Central memory CD8-positive, alpha-beta T cell (primary cell): ENCODE results near the gene CORO7.

Source experiments
- ATAC-seq: fragments of 150-1000 bp; cut with Tn5 transposase; replicated peaks from 2 replicates; pipeline ENCODE4 v1.10.0; 2022; ENCODE audit warnings: mild to moderate bottlenecking, moderate FRiP score, moderate number of reproducible peaks; ENCODE audit not compliant: poor library complexity, severe bottlenecking; ENCODE audit errors: extremely low read depth
- DNase-seq, 2 donors: peaks; one replicate each; pipeline ENCODE4 v3.0.0; 2021; ENCODE audit warnings: low spot score in 2 of 2
- H3K27ac Mint-ChIP-seq: one replicate; pipeline ENCODE4 v1.8.0; 2022; ENCODE audit warnings: low read depth, mild to moderate bottlenecking, moderate library complexity, mixed read lengths
- H3K27me3 Mint-ChIP-seq: one replicate; pipeline ENCODE4 v1.8.0; 2022; ENCODE audit warnings: mixed read lengths
- H3K36me3 Mint-ChIP-seq: one replicate; pipeline ENCODE4 v1.8.0; 2022; ENCODE audit warnings: mild to moderate bottlenecking, moderate library complexity, mixed read lengths; ENCODE audit not compliant: insufficient read depth
- H3K4me1 Mint-ChIP-seq: one replicate; pipeline ENCODE4 v1.8.0; 2022; ENCODE audit warnings: mixed read lengths
- H3K4me3 Mint-ChIP-seq: one replicate; pipeline ENCODE4 v1.8.0; 2022; ENCODE audit warnings: mild to moderate bottlenecking, moderate library complexity, mixed read lengths
- H3K9me3 Mint-ChIP-seq: one replicate; pipeline ENCODE4 v1.8.0; 2022; ENCODE audit warnings: mixed read lengths

The CORO7 gene

DNA sequence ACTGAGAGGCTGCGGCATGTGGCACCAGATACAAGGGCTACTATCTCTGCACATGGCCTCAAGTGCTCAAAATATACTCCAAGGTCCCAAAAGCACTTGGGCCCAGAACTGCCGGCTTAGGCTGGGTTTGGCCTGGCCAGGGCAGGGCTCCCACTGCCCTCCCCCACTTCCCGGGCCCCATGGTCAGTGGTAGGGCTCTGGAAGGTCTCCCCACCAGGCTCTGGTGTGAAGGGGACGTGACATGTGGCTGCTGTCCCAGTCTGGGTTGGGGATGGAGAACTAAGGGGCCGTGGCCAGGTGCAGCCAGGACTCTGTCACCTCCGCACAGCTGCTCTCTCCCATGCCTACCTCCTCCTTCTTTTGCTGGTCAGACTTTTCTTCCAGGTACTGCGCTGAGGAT, 59.6 kb downstream of the CORO7 start:
- Mint-ChIP-seq H3K9me3 (no peaks in the 10 kb centered on the region), H3K4me3 (no peak overlapping the region), H3K4me1 (peaks cover 2% of the 10 kb centered on the region), H3K36me3 (peaks cover 35% of the 10 kb centered on the region), H3K27ac (peak overlapping the region; percentile 44), H3K27me3 (no peaks in the 10 kb centered on the region)
- ATAC-seq (no peak), DNase-seq (no peak)

GRCh38 chr16:4354512-4355409, 61.6 kb downstream of the CORO7 start:
- H3K27me3 Mint-ChIP-seq: no peaks in the 10 kb centered on the region
- ATAC-seq: no peak
- DNase-seq: no peak
- peak overlapping the region; percentile 46 for H3K27ac Mint-ChIP-seq
- H3K4me3 Mint-ChIP-seq: no peak overlapping the region
- peaks cover 38% of the 10 kb centered on the region for H3K36me3 Mint-ChIP-seq
- no peaks in the 10 kb centered on the region for H3K9me3 Mint-ChIP-seq
- peaks cover 17% of the 10 kb centered on the region for H3K4me1 Mint-ChIP-seq

GRCh38 chr16:4353675-4354074, 62.7 kb downstream of the CORO7 start:
- no peak overlapping the region for H3K4me3 Mint-ChIP-seq
- no peak for ATAC-seq
- H3K36me3 Mint-ChIP-seq: peaks cover 35% of the 10 kb centered on the region
- H3K4me1 Mint-ChIP-seq: peaks cover 18% of the 10 kb centered on the region
- H3K27me3 Mint-ChIP-seq: no peaks in the 10 kb centered on the region
- H3K9me3 Mint-ChIP-seq: no peaks in the 10 kb centered on the region
- no peak for DNase-seq
- peak overlapping the region; percentile 56 for H3K27ac Mint-ChIP-seq

DNA sequence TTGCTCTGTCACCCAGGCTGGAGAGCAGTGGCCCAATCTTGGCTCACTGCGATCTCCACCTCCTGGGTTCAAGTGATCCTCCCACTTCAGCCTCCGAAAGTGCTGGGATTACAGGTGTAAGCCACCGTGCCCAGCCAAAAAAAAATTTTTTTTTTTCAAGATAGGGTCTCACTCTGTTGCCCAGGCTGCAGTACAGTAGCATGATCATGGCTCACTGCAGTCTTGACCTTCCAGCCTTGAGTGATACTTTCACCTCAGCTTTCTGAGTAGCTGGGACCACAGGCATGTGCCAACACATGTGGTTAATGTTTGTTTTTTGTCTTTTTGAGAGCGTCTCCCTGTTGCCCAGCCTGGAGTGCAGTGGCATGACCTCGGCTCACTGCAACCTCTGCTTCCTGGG, 63.6 kb downstream of the CORO7 start:
- DNase-seq: no peak
- Mint-ChIP-seq H3K9me3 (no peaks in the 10 kb centered on the region), H3K4me1 (peaks cover 26% of the 10 kb centered on the region), H3K4me3 (no peak overlapping the region), H3K27me3 (no peaks in the 10 kb centered on the region), H3K36me3 (peaks cover 31% of the 10 kb centered on the region), H3K27ac (no peak overlapping the region)
- no peak for ATAC-seq

- Mint-ChIP-seq H3K27ac (peak overlapping the region; percentile 84), H3K4me3 (peak overlapping the region; percentile 89), H3K27me3 (no peaks in the 10 kb centered on the region), H3K4me1 (peaks cover 26% of the 10 kb centered on the region), H3K36me3 (peaks cover 23% of the 10 kb centered on the region), H3K9me3 (no peaks in the 10 kb centered on the region)
- no peak for ATAC-seq
- no peak for DNase-seq
Observed at GRCh38 chr16:4351880-4352279, 64.5 kb downstream of the CORO7 start.

DNA sequence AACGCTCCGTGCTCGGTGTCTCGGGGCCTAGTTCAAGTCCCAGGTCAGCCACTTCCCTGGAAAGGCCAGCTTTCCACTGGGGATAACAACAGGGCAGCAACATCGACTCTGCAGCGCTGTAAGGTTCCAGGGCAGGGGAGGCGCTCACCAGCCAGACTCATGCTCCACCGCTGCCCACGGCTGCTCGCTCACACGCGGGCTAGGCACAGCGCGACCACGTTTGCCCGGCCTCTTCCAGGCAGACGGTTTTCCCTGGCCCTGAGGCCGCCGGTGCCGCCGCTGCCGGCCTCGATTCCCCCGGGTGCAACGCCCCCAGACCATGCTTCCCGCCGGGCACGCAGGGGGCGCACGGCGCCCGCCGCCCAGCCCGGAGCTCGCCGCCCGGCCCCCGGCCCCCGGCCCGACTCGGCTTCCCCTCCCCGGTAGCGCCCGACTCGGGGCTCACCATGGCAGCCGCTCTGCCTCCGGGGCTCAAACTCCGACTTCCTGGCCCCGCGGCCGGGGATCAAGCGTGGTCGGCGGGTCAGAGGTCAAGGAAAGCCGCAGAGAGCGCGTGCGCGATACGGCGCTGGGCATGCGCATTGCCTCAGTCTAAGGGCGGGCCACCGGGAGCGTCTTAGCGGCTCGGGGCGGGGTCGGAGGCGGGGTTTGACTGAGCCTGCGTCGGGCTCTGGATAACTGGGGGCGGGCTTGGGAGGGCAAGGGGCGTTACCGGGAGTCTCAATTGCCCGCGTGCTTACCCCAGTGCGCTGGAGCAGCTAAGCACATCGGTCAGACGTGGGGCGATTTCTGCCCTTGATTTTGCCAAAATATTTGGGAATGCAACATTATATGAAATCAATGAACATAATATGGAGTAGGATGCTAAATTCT, 65.4 kb downstream of the CORO7 start, which contains the start of gene PAM16:
Gene PAM16 (minus strand): TSS at position 535 of the 873 bp plus-strand sequence. CDS start 87 bp downstream, at position 448.
- ATAC-seq: peak; percentile 87
- peak within 1 kb of the TSS; percentile 84 for H3K27ac Mint-ChIP-seq
- DNase-seq: peak; percentile 97 to 98

GRCh38 chr16:4350365-4350786, 66.0 kb downstream of the CORO7 start:
- no peaks in the 10 kb centered on the region for H3K27me3 Mint-ChIP-seq
- peaks cover 26% of the 10 kb centered on the region for H3K4me1 Mint-ChIP-seq
- peak overlapping the region; percentile 89 for H3K4me3 Mint-ChIP-seq
- H3K27ac Mint-ChIP-seq: peak overlapping the region; percentile 84
- no peaks in the 10 kb centered on the region for H3K9me3 Mint-ChIP-seq
- ATAC-seq (peak; percentile 8), DNase-seq (no peak)
- peaks cover 22% of the 10 kb centered on the region for H3K36me3 Mint-ChIP-seq

More for the DNA sequence above, 65.4 kb downstream of the CORO7 start, which contains the start of gene PAM16:
- Mint-ChIP-seq H3K4me1 (peaks cover 26% of the 10 kb centered on the region), H3K4me3 (peak within 1 kb of the TSS; percentile 89), H3K9me3 (no peaks in the 10 kb centered on the region), H3K27me3 (no peaks in the 10 kb centered on the region), H3K36me3 (peaks cover 22% of the 10 kb centered on the region)

GRCh38 chr16:4349332-4349731, 67.1 kb downstream of the CORO7 start:
- H3K4me1 Mint-ChIP-seq: peaks cover 31% of the 10 kb centered on the region
- H3K27ac Mint-ChIP-seq: no peak overlapping the region
- H3K27me3 Mint-ChIP-seq: no peaks in the 10 kb centered on the region
- no peak overlapping the region for H3K4me3 Mint-ChIP-seq
- H3K9me3 Mint-ChIP-seq: no peaks in the 10 kb centered on the region
- H3K36me3 Mint-ChIP-seq: peaks cover 17% of the 10 kb centered on the region
- ATAC-seq: no peak
- DNase-seq: no peak

GRCh38 chr16:4347765-4348509, 68.5 kb downstream of the CORO7 start:
- DNase-seq: no peak
- H3K9me3 Mint-ChIP-seq: no peaks in the 10 kb centered on the region
- peaks cover 31% of the 10 kb centered on the region for H3K4me1 Mint-ChIP-seq
- H3K4me3 Mint-ChIP-seq: no peak overlapping the region
- ATAC-seq: no peak
- peak overlapping the region; percentile 19 for H3K27ac Mint-ChIP-seq
- peaks cover 10% of the 10 kb centered on the region for H3K36me3 Mint-ChIP-seq
- no peaks in the 10 kb centered on the region for H3K27me3 Mint-ChIP-seq

DNA sequence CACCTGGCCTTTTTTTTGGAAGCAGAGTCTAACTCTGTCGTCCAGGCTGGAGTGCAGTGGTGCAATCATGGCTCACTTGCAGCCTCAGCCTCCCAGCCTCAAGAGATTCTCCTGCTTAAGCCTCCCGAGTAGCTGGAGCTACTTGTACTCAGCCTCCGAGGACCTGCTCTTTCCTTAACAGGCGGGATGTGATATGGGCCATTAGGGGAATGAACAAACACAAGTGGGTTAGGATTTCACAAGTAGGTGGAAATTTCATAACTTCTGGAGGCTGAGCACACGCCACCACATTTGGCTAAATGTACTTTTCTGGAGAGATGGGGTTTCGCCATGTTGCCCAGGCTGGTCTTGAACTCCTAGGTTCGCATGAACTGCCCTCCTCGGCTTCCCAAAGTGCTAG, 69.4 kb downstream of the CORO7 start:
- H3K27me3 Mint-ChIP-seq: no peaks in the 10 kb centered on the region
- H3K27ac Mint-ChIP-seq: no peak overlapping the region
- ATAC-seq: no peak
- no peak overlapping the region for H3K4me3 Mint-ChIP-seq
- no peak for DNase-seq
- no peaks in the 10 kb centered on the region for H3K9me3 Mint-ChIP-seq
- peaks cover 31% of the 10 kb centered on the region for H3K4me1 Mint-ChIP-seq
- H3K36me3 Mint-ChIP-seq: peaks cover 10% of the 10 kb centered on the region

DNA sequence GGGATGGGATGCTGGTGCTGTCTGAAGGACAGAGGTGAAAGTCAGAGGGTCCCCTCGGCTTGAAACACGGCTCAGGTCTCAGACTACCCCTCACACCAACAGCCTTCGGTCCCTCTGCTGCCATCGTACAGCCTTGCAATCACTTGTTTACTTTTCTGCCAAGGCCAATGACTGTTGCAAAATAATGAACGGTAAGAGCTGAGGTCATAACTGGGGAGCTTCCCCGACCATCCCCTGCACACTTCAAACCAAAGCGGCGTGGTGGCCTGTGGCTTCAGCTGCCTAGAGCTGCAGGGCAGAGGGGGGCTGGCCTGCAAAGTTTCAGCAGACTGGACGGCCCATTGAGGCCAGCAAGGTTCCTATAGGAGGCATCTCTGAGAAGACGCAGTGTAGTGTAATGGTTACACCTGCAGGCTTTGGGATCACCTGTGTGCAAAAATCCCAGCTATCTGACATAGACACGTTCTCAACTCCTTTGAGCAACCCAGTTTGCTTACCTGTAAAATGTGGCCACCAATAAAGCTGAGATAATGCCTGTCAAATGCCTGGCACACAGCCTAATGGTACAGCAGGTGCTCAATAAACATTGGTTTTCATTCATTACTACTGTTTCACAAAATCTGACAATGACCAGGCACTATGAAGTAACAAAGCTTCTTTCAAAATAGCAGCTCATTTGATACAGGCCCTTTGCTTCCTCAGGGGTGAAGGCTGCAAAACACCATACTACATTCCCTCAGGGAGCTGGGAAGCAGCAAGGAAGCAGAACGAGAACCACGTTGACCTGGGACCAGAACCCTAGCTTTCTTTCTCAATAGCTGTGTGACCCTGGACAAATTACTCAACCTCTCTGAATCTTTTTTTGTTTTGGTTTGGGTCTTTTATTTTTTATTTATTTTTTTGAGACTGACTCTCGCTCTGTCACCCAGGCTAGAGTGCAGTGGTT, 70.3 kb downstream of the CORO7 start:
- H3K27me3 Mint-ChIP-seq: no peaks in the 10 kb centered on the region
- no peak for ATAC-seq
- peaks cover 22% of the 10 kb centered on the region for H3K4me1 Mint-ChIP-seq
- peaks cover 6% of the 10 kb centered on the region for H3K36me3 Mint-ChIP-seq
- DNase-seq: no peak
- no peaks in the 10 kb centered on the region for H3K9me3 Mint-ChIP-seq
- H3K27ac Mint-ChIP-seq: no peak overlapping the region
- no peak overlapping the region for H3K4me3 Mint-ChIP-seq
